KMS-11 (cell line): ENCODE results near the gene TMEM132A.

Source experiments
- H2AFZ ChIP-seq: fragments of 200-600 bp; sonication (generic); 2 replicates; pipeline ENCODE4 v1.6.1; 2016; ENCODE audit warnings: antibody characterized with exemption, mixed run types, low read depth
- H3K27ac ChIP-seq: fragments of 200-600 bp; sonication (generic); 2 replicates; pipeline ENCODE4 v1.6.1; 2016; ENCODE audit warnings: mild to moderate bottlenecking, mixed run types
- H3K27me3 ChIP-seq: fragments of 200-600 bp; sonication (generic); 2 replicates; pipeline ENCODE4 v1.6.1; 2017; ENCODE audit warnings: mild to moderate bottlenecking, low read depth, mixed run types, moderate library complexity; ENCODE audit not compliant: insufficient read depth
- H3K36me3 ChIP-seq: fragments of 200-600 bp; sonication (generic); 2 replicates; pipeline ENCODE4 v1.6.1; 2017; ENCODE audit warnings: mild to moderate bottlenecking, mixed run types; ENCODE audit not compliant: insufficient read depth
- H3K4me1 ChIP-seq: fragments of 200-600 bp; sonication (generic); 2 replicates; pipeline ENCODE4 v1.6.1; 2016; ENCODE audit warnings: mild to moderate bottlenecking, low read depth, mixed run types; ENCODE audit not compliant: poor library complexity, severe bottlenecking
- H3K4me2 ChIP-seq: fragments of 200-600 bp; sonication (generic); 2 replicates; pipeline ENCODE4 v1.7.0; 2016; ENCODE audit warnings: mild to moderate bottlenecking, mixed run types
- H3K4me3 ChIP-seq: fragments of 200-600 bp; sonication (generic); IDR thresholded peaks from 2 replicates; pipeline ENCODE4 v1.6.1; 2017; ENCODE audit warnings: low read depth, low read length, mixed read lengths; ENCODE audit not compliant: insufficient read depth
- H3K79me2 ChIP-seq: fragments of 200-600 bp; sonication (generic); 2 replicates; pipeline ENCODE4 v1.6.1; 2016; ENCODE audit warnings: low read depth, mixed run types; ENCODE audit not compliant: insufficient read depth
- H3K9ac ChIP-seq: fragments of 200-600 bp; sonication (generic); 2 replicates; pipeline ENCODE4 v1.6.1; 2016; ENCODE audit warnings: mild to moderate bottlenecking, mixed run types
- H4K20me1 ChIP-seq: fragments of 200-600 bp; sonication (generic); 2 replicates; pipeline ENCODE4 v1.6.1; 2016; ENCODE audit warnings: mild to moderate bottlenecking, mixed run types; ENCODE audit not compliant: insufficient read depth
- TF ChIP-seq, protein P1 (sequence below): fragments of 200-600 bp; sonication (generic); conservative IDR thresholded peaks from 2 replicates; pipeline ENCODE4 v1.6.1; 2017; ENCODE audit warnings: low read depth, mild to moderate bottlenecking, antibody characterized with exemption, low read length, moderate library complexity, mixed read lengths

TMEM132A gene

DNA sequence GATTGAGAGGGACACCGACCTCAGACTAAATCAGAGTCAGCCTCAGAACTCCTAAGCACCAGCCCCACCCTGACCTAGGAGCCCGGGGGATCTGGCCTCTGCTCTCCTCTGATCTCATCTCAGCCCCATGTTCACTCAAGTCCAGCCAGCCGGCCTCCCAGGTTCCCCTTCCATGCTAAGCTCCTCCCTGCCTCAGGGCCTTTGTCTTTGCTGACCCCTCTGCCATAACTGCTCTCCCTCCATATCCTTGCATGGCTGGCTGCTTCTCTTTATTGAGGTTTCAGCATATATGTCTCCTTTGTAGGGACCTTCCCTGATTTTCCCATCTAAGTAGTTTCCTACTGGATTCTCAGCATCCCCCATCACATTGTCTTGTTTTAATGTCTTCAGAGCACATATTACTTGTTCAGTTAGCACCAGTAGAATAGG, 28.5 kb downstream of the TMEM132A start:
- Histone ChIP-seq H2AFZ (no peak overlapping the region), H4K20me1 (no peaks in the 10 kb centered on the region), H3K27ac (no peak overlapping the region), H3K79me2 (no peaks in the 10 kb centered on the region), H3K4me3 (no peak overlapping the region), H3K36me3 (no peaks in the 10 kb centered on the region), H3K4me1 (no peaks in the 10 kb centered on the region), H3K27me3 (no peaks in the 10 kb centered on the region), H3K9ac (no peak overlapping the region), H3K4me2 (no peak overlapping the region)
- TF ChIP-seq, protein P1, sequence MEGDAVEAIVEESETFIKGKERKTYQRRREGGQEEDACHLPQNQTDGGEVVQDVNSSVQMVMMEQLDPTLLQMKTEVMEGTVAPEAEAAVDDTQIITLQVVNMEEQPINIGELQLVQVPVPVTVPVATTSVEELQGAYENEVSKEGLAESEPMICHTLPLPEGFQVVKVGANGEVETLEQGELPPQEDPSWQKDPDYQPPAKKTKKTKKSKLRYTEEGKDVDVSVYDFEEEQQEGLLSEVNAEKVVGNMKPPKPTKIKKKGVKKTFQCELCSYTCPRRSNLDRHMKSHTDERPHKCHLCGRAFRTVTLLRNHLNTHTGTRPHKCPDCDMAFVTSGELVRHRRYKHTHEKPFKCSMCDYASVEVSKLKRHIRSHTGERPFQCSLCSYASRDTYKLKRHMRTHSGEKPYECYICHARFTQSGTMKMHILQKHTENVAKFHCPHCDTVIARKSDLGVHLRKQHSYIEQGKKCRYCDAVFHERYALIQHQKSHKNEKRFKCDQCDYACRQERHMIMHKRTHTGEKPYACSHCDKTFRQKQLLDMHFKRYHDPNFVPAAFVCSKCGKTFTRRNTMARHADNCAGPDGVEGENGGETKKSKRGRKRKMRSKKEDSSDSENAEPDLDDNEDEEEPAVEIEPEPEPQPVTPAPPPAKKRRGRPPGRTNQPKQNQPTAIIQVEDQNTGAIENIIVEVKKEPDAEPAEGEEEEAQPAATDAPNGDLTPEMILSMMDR, result no peak

DNA sequence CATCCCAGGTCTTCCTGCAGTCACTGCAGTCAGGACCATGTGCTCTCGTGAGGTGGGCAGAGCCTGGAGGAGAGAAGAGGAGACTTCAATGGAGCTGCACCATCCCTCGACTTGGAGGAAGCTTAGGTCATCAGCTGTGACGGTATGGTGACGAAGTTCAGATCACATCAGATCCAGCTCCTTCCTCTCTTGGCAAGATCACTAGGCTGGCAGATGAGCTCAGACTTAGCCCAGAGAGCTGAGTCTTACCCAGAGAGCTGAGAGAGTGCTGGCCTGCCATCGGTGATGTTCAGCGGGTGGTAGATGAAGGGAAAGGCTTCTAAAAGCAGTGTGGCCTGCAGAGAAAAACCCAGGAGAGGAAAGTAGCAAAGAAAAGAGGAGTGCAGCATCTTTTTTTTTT, 29.5 kb downstream of the TMEM132A start:
- Histone ChIP-seq H3K4me1 (no peaks in the 10 kb centered on the region), H3K27ac (no peak overlapping the region), H3K9ac (no peak overlapping the region), H3K27me3 (no peaks in the 10 kb centered on the region), H3K4me2 (no peak overlapping the region), H3K4me3 (no peak overlapping the region), H3K36me3 (no peaks in the 10 kb centered on the region), H2AFZ (no peak overlapping the region), H4K20me1 (no peaks in the 10 kb centered on the region), H3K79me2 (no peaks in the 10 kb centered on the region)
- TF ChIP-seq, protein P1, result no peak

DNA sequence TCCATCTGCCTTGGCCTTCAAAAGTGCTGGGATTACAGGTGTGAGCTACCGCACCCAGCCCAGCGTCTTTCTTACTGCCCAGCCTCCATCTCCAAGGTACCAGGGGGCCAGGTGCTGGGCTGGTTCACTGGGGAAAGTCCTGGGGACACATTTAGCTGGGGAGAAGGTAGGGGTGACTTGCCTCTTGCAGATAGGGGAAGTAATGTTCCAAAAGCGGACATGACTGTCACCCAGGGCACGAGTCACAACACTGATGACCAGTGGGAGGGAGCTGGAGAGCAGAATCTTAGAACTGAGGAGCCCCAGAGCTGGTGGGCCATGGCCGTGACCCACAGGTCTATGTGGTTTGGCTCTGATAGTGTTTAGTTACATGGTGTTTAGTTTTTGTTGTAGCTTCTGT, 30.2 kb downstream of the TMEM132A start:
- Histone ChIP-seq H2AFZ (no peak overlapping the region), H4K20me1 (no peaks in the 10 kb centered on the region), H3K79me2 (no peaks in the 10 kb centered on the region), H3K4me2 (no peak overlapping the region), H3K27me3 (no peaks in the 10 kb centered on the region), H3K36me3 (no peaks in the 10 kb centered on the region), H3K4me3 (no peak overlapping the region), H3K4me1 (no peaks in the 10 kb centered on the region), H3K9ac (no peak overlapping the region), H3K27ac (no peak overlapping the region)
- TF ChIP-seq, protein P1, result no peak

DNA sequence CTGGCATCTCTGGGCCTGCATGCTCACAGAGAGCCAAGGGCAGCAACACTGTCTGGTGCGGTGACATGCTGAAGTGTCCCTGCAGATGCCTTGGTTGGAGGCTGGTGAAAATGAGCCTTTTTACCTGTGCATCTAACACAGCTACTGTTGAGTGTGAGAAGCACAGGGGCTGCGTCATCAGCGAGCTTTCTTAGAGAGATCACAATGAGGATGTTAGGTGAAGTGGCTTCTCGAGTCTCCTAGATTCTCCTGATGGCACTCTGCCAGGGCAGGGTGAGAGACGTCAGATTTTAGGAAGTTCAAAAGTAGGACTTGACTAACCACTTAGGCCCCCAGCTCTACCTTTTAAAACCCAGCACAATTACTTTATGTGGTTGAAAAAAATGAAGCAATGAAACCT, 31.3 kb downstream of the TMEM132A start:
- no peak overlapping the region for H3K4me3 ChIP-seq
- H3K79me2 ChIP-seq, result no peaks in the 10 kb centered on the region
- no peaks in the 10 kb centered on the region for H3K4me1 ChIP-seq
- H3K27me3 ChIP-seq, result no peaks in the 10 kb centered on the region
- TF ChIP-seq, protein P1, result no peak
- no peaks in the 10 kb centered on the region for H4K20me1 ChIP-seq
- H3K27ac ChIP-seq, result no peak overlapping the region
- H3K36me3 ChIP-seq, result no peaks in the 10 kb centered on the region
- no peak overlapping the region for H2AFZ ChIP-seq
- no peak overlapping the region for H3K9ac ChIP-seq
- H3K4me2 ChIP-seq, result no peak overlapping the region
